LNCAP (cell line): Measurements from ENCODE around the gene CFL1.

Experiments
- CTCF ChIP-seq: fragments of 450-650 bp; IDR thresholded peaks from 2 replicates; pipeline ENCODE4 v1.5.1; 2017; ENCODE audit warnings: mild to moderate bottlenecking

Gene CFL1

GRCh38 chr11:65808744-65809341 is 49.1 kb downstream of the CFL1 start:
- no peak for TF ChIP-seq CTCF

- no peak for TF ChIP-seq CTCF
These were observed 51.0 kb downstream of the CFL1 start for GRCh38 chr11:65806979-65807378.
